ENCODE data around the gene IL15.
A peak's percentile ranks its signal among the peaks of the same experiment; 100 is the strongest.

The IL15 gene

GRCh38 chr4:141706445-141706844 lies 70.1 kb downstream of the IL15 start:
- H4K20me1 ChIP-seq (ENCODE audit: insufficient read depth, low read length, poor library complexity, severe bottlenecking) = no peaks in the 10 kb centered on the region
- no peaks in the 10 kb centered on the region for H3K79me2 ChIP-seq (ENCODE audit: insufficient read depth, low read length)
- no peak overlapping the region for H3K9ac ChIP-seq (ENCODE audit: low read depth, low read length, poor library complexity, severe bottlenecking)
- H3K4me2 ChIP-seq (ENCODE audit: low read depth, low read length, poor library complexity, severe bottlenecking) = no peak overlapping the region
- no peaks in the 10 kb centered on the region for H3K27me3 ChIP-seq (ENCODE audit: insufficient read depth, low read length, poor library complexity, severe bottlenecking)
- H3K4me1 ChIP-seq (ENCODE audit: insufficient read depth, low read length, poor library complexity, severe bottlenecking) = no peaks in the 10 kb centered on the region
- H2AFZ ChIP-seq (ENCODE audit: low read length) = no peak overlapping the region
- no peak overlapping the region for H3K4me3 ChIP-seq (ENCODE audit: low read length, poor library complexity, severe bottlenecking)
- no peaks in the 10 kb centered on the region for H3K9me2 ChIP-seq (replicated peaks; ENCODE audit: low read depth, low read length)
- TF ChIP-seq EZH2phosphoT487 (IDR thresholded peaks at IDR 0.05; ENCODE audit: borderline replicate concordance) (no peak), CTCF (conservative IDR thresholded peaks at IDR 0.05; ENCODE audit: low read length) (no peak)
- H3K36me3 ChIP-seq (ENCODE audit: insufficient read depth, low read length) = no peaks in the 10 kb centered on the region
- H3F3A ChIP-seq (ENCODE audit: low read depth) = no peaks in the 10 kb centered on the region
- H3K9me3 ChIP-seq (ENCODE audit: insufficient read depth, low read depth, low read length) = peaks cover 14% of the 10 kb centered on the region; the same call in 1 of the 2 replicates

GRCh38 chr4:141711211-141711610 lies 74.8 kb downstream of the IL15 start:
- Histone ChIP-seq H3K36me3 (ENCODE audit: insufficient read depth, low read length) (no peaks in the 10 kb centered on the region), H2AFZ (ENCODE audit: low read length) (no peak overlapping the region), H3K4me2 (ENCODE audit: low read depth, low read length, poor library complexity, severe bottlenecking) (no peak overlapping the region), H3K9me2 (replicated peaks; ENCODE audit: low read depth, low read length) (no peaks in the 10 kb centered on the region), H3F3A (ENCODE audit: low read depth) (no peaks in the 10 kb centered on the region), H3K9me3 (ENCODE audit: insufficient read depth, low read depth, low read length) (peaks cover 13% of the 10 kb centered on the region; the same call in 1 of the 2 replicates), H3K79me2 (ENCODE audit: insufficient read depth, low read length) (no peaks in the 10 kb centered on the region), H4K20me1 (ENCODE audit: insufficient read depth, low read length, poor library complexity, severe bottlenecking) (no peaks in the 10 kb centered on the region), H3K27me3 (ENCODE audit: insufficient read depth, low read length, poor library complexity, severe bottlenecking) (no peaks in the 10 kb centered on the region), H3K4me1 (ENCODE audit: insufficient read depth, low read length, poor library complexity, severe bottlenecking) (peaks cover 6% of the 10 kb centered on the region), H3K4me3 (ENCODE audit: low read length, poor library complexity, severe bottlenecking) (no peak overlapping the region), H3K9ac (ENCODE audit: low read depth, low read length, poor library complexity, severe bottlenecking) (no peak overlapping the region)
- TF ChIP-seq EZH2phosphoT487 (IDR thresholded peaks at IDR 0.05; ENCODE audit: borderline replicate concordance) (no peak), CTCF (conservative IDR thresholded peaks at IDR 0.05; ENCODE audit: low read length) (peak; percentile 74)

- TF ChIP-seq EZH2phosphoT487 (IDR thresholded peaks at IDR 0.05; ENCODE audit: borderline replicate concordance) (no peak), CTCF (conservative IDR thresholded peaks at IDR 0.05; ENCODE audit: low read length) (no peak)
- Histone ChIP-seq H3K9me2 (replicated peaks; ENCODE audit: low read depth, low read length) (no peaks in the 10 kb centered on the region), H4K20me1 (ENCODE audit: insufficient read depth, low read length, poor library complexity, severe bottlenecking) (no peaks in the 10 kb centered on the region), H3F3A (ENCODE audit: low read depth) (no peaks in the 10 kb centered on the region), H3K27me3 (ENCODE audit: insufficient read depth, low read length, poor library complexity, severe bottlenecking) (no peaks in the 10 kb centered on the region), H3K9ac (ENCODE audit: low read depth, low read length, poor library complexity, severe bottlenecking) (no peak overlapping the region), H2AFZ (ENCODE audit: low read length) (no peak overlapping the region), H3K4me2 (ENCODE audit: low read depth, low read length, poor library complexity, severe bottlenecking) (no peak overlapping the region), H3K4me3 (ENCODE audit: low read length, poor library complexity, severe bottlenecking) (no peak overlapping the region), H3K79me2 (ENCODE audit: insufficient read depth, low read length) (no peaks in the 10 kb centered on the region), H3K9me3 (ENCODE audit: insufficient read depth, low read depth, low read length) (peaks cover 5% of the 10 kb centered on the region; the same call in 1 of the 2 replicates), H3K4me1 (ENCODE audit: insufficient read depth, low read length, poor library complexity, severe bottlenecking) (peaks cover 6% of the 10 kb centered on the region), H3K36me3 (ENCODE audit: insufficient read depth, low read length) (no peaks in the 10 kb centered on the region)
Observed at GRCh38 chr4:141713185-141713584, 76.8 kb downstream of the IL15 start.

Measured in Loucy (cell line).